H1 (cell line): ENCODE measurements around the gene MYBPC3. TPM values are rescaled to one million over a fixed set of nuclear protein-coding genes. Genes with fewer than 3 reads are reported as not detected.

Experiments
- CTCF ChIA-PET: fragments of 300-600 bp; sonication (Branson Sonifier 250); formaldehyde crosslinking; loops from one replicate; lab custom pipeline; 2021; ENCODE audit not compliant: partially characterized antibody; lab: Charles Lee
- POLR2A ChIA-PET: fragments of 300-600 bp; sonication (Branson Sonifier 250); formaldehyde crosslinking; loops from one replicate; lab custom pipeline; 2021; ENCODE audit warnings: inconsistent platforms; ENCODE audit not compliant: partially characterized antibody; lab: Charles Lee
- DNase-seq, 2 experiments: peaks; one replicate each; pipeline versions ENCODE4 v3.0.0 to v3.0.0-alpha.2; 2010 to 2022; ENCODE audit warnings: low spot score in 2 of 2, low read depth in 1 of 2, mixed read lengths in 1 of 2
- FAIRE-seq: peaks from 2 replicates; lab custom pipeline; 2011; peaks lifted over from hg19 to GRCh38; lab: Jason Lieb, UNC
- H2AFZ ChIP-seq: 2 replicates; pipeline ENCODE4 v1.8.1; 2012; ENCODE audit warnings: low read length, inconsistent platforms
- H2AK5ac ChIP-seq: 2 replicates; pipeline ENCODE4 v1.6.1; 2013; ENCODE audit warnings: low read depth, low read length
- H2BK120ac ChIP-seq: replicated peaks from 2 replicates; pipeline ENCODE3; 2013; ENCODE audit warnings: low read depth, low read length, inconsistent platforms
- H2BK12ac ChIP-seq: 2 replicates; pipeline ENCODE4 v1.6.1; 2013; ENCODE audit warnings: low read depth, low read length
- H2BK15ac ChIP-seq: 2 replicates; pipeline ENCODE4 v1.6.1; 2013; ENCODE audit warnings: low read length
- H2BK20ac ChIP-seq: 2 replicates; pipeline ENCODE4 v1.6.1; 2013; ENCODE audit warnings: low read length
- H2BK5ac ChIP-seq: 2 replicates; pipeline ENCODE4 v1.6.1; 2013; ENCODE audit warnings: low read depth, low read length
- H3K14ac ChIP-seq: 2 replicates; pipeline ENCODE4 v1.6.1; 2013; ENCODE audit warnings: inconsistent platforms; ENCODE audit not compliant: insufficient read length
- H3K18ac ChIP-seq: 2 replicates; pipeline ENCODE4 v1.6.1; 2013; ENCODE audit warnings: low read length; ENCODE audit errors: extremely low read depth
- H3K23ac ChIP-seq: 2 replicates; pipeline ENCODE4 v1.6.1; 2013; ENCODE audit warnings: inconsistent platforms; ENCODE audit not compliant: insufficient read length
- H3K23me2 ChIP-seq: 2 replicates; pipeline ENCODE4 v1.6.1; 2013; ENCODE audit warnings: low read depth, low read length
- H3K27ac ChIP-seq: 2 replicates; pipeline ENCODE4 v1.6.1; 2011; ENCODE audit warnings: low read depth, low read length, inconsistent platforms
- H3K27me3 ChIP-seq, 4 experiments: replicated peaks in 1 of 4; 1 replicate in 1 of 4; 2 replicates in 3 of 4; pipeline versions ENCODE4 v1.6.1 to v1.8.1; 2011 to 2013; ENCODE audit warnings: low read length in 3 of 4, mild to moderate bottlenecking in 3 of 4, inconsistent platforms in 2 of 4, mixed read lengths in 2 of 4, moderate library complexity in 1 of 4; ENCODE audit not compliant: control insufficient read depth in 3 of 4, insufficient read depth in 3 of 4; ENCODE audit errors: extremely low read depth in 1 of 4
- H3K36me3 ChIP-seq, 4 experiments: 2 replicates each; pipeline versions ENCODE4 v1.6.1 to v1.8.1; 2011 to 2013; ENCODE audit warnings: mild to moderate bottlenecking in 4 of 4, low read length in 3 of 4, moderate library complexity in 2 of 4, control low read depth in 1 of 4, inconsistent platforms in 1 of 4; ENCODE audit not compliant: insufficient read depth in 4 of 4, control insufficient read depth in 2 of 4
- H3K4ac ChIP-seq: replicated peaks from 2 replicates; pipeline ENCODE3; 2013; ENCODE audit warnings: low read length, low read depth, mixed read lengths, inconsistent platforms; ENCODE audit not compliant: insufficient read length
- H3K4me1 ChIP-seq, 4 experiments: replicated peaks in 1 of 4; 1 replicate in 1 of 4; 2 replicates in 3 of 4; pipeline versions ENCODE4 v1.6.1 to v1.8.1; 2011 to 2013; ENCODE audit warnings: low read length in 3 of 4, inconsistent platforms in 2 of 4, mixed read lengths in 1 of 4; ENCODE audit not compliant: insufficient read depth in 4 of 4, control insufficient read depth in 3 of 4
- H3K4me2 ChIP-seq, 2 experiments: 2 replicates each; pipeline versions ENCODE4 v1.6.1 to v1.8.1; 2011 to 2013; ENCODE audit warnings: low read depth in 2 of 2, low read length in 2 of 2, control low read depth in 1 of 2, inconsistent platforms in 1 of 2, mild to moderate bottlenecking in 1 of 2; ENCODE audit not compliant: insufficient read depth in 1 of 2
- H3K4me3 ChIP-seq, 4 experiments: fragments of 200-600, 300-600 bp in 1 of 4; sonication (generic), shearing (Covaris generic), sonication (Bioruptor Twin) in 1 of 4; 2 replicates each; pipeline versions ENCODE4 v1.5.1 to v1.8.1; 2011 to 2016; ENCODE audit warnings: low read length in 4 of 4, low read depth in 3 of 4, control low read depth in 2 of 4, inconsistent platforms in 2 of 4, mild to moderate bottlenecking in 2 of 4, mixed read lengths in 1 of 4, moderate library complexity in 1 of 4; ENCODE audit not compliant: insufficient read depth in 2 of 4; ENCODE audit errors: extremely low read depth in 1 of 4
- H3K56ac ChIP-seq: replicated peaks from 2 replicates; pipeline ENCODE3; 2013; ENCODE audit warnings: low read depth, mild to moderate bottlenecking, mixed read lengths, low read length, inconsistent platforms; ENCODE audit not compliant: insufficient read length
- H3K79me1 ChIP-seq: 2 replicates; pipeline ENCODE4 v1.6.1; 2013; ENCODE audit warnings: low read depth, low read length, control low read depth
- H3K79me2 ChIP-seq, 2 experiments: 2 replicates each; pipeline versions ENCODE4 v1.6.1 to v1.8.1; 2012 to 2013; ENCODE audit warnings: low read length in 2 of 2, mild to moderate bottlenecking in 2 of 2, inconsistent platforms in 1 of 2; ENCODE audit not compliant: insufficient read depth in 2 of 2, control insufficient read depth in 1 of 2
- H3K9ac ChIP-seq, 4 experiments: replicated peaks in 1 of 4; 1 replicate in 1 of 4; 2 replicates in 3 of 4; pipeline versions ENCODE4 v1.6.1 to v1.8.1; 2011 to 2013; ENCODE audit warnings: low read depth in 3 of 4, low read length in 3 of 4, control low read depth in 2 of 4, mild to moderate bottlenecking in 2 of 4, moderate library complexity in 2 of 4, inconsistent platforms in 1 of 4; ENCODE audit errors: extremely low read depth in 1 of 4
- H3K9me3 ChIP-seq, 2 experiments: 2 replicates each; pipeline versions ENCODE4 v1.6.1 to v1.8.1; 2012 to 2013; ENCODE audit warnings: mild to moderate bottlenecking in 2 of 2, moderate library complexity in 2 of 2, control low read depth in 1 of 2, inconsistent platforms in 1 of 2, low read depth in 1 of 2, low read length in 1 of 2, mixed read lengths in 1 of 2; ENCODE audit not compliant: insufficient read depth in 2 of 2
- H4K20me1 ChIP-seq, 2 experiments: replicated peaks in 1 of 2; 2 replicates each; pipeline versions ENCODE3 to v1.8.1; 2011 to 2013; ENCODE audit warnings: inconsistent platforms in 2 of 2, low read length in 2 of 2, mild to moderate bottlenecking in 1 of 2; ENCODE audit not compliant: insufficient read depth in 2 of 2, control insufficient read depth in 1 of 2
- H4K5ac ChIP-seq: 2 replicates; pipeline ENCODE4 v1.6.1; 2013; ENCODE audit warnings: low read length, low read depth, mixed read lengths, inconsistent platforms; ENCODE audit not compliant: insufficient read length
- H4K8ac ChIP-seq: 2 replicates; pipeline ENCODE4 v1.8.0; 2013; ENCODE audit warnings: mild to moderate bottlenecking, moderate library complexity, low read length, inconsistent platforms; ENCODE audit not compliant: insufficient read depth; ENCODE audit errors: extremely low read depth
- H4K91ac ChIP-seq: replicated peaks from 2 replicates; pipeline ENCODE3; 2013; ENCODE audit warnings: low read length, mixed read lengths, inconsistent platforms; ENCODE audit not compliant: insufficient read length
- BRCA1 ChIP-seq: IDR thresholded peaks from 2 replicates; pipeline ENCODE4 v1.6.1; 2012; ENCODE audit warnings: low read depth, low read length, improper control_type of control experiment
- CBX5 ChIP-seq: fragments of 300-800, 300-1000 bp; sonication (generic); IDR thresholded peaks from 2 replicates; pipeline ENCODE4 v1.7.1; 2016; ENCODE audit warnings: antibody characterized with exemption, low read length, low read depth
- SIRT6 ChIP-seq: IDR thresholded peaks from one replicate; pipeline ENCODE4 v1.7.1; 2012; ENCODE audit warnings: low read length, inconsistent platforms
- whole genome bisulfite sequencing, 2 experiments: shearing (Covaris generic) in 1 of 2; methylation state at CpG; one replicate each; pipeline versions ENCODE4 v1.1.6 to v1.1.7; 2013 to 2015; ENCODE audit warnings: low lambda C conversion rate in 2 of 2, mixed read lengths in 2 of 2, inconsistent platforms in 1 of 2, low coverage in 1 of 2, missing lambda C conversion rate in 1 of 2; ENCODE audit not compliant: insufficient replicate concordance in 2 of 2, insufficient coverage in 1 of 2, insufficient read length in 1 of 2; ENCODE audit errors: extremely low coverage in 1 of 2, missing lambda C conversion rate in 1 of 2; 5-methylcytosine and 5-hydroxymethylcytosine counted together
- polyA plus RNA-seq, 7 experiments: library from polyadenylated mRNA; depleted of rRNA in 3 of 7; stranded (reverse) in 5 of 7; unstranded in 2 of 7; fragments of >200 nt in 5 of 7; fragments of 200-250 nt in 2 of 7; gene quantifications; 1 replicate in 5 of 7; 2 replicates in 1 of 7; 4 replicates in 1 of 7; pipeline versions ENCODE4 v1.2.1 to v1.2.3, GENCODE V29; 2011 to 2013; ENCODE audit warnings: missing spikeins in 2 of 7, mixed read lengths in 2 of 7
- total RNA-seq: library from RNA; stranded (reverse); fragmentation: NEBNext Ultra II Directional; extraction: Animal tissue kit (Norgen Biotek cat#: 25700); gene quantifications from 2 replicates; pipeline ENCODE4 v1.2.1, GENCODE V29; 2021

MYBPC3 gene
- total and polyA plus RNA-seq, 2 of the 8 experiments (the other 6 are each of a cell fraction or from before 2014, with no cell fraction given) = 0.05 TPM; not detected in 1

GRCh38 chr11:47305734-47306483 is 46.6 kb downstream of the MYBPC3 start:
- WGBS, 2 experiments = 98% methylated on average over 3 of the region's 3 CpGs; no CpG with 5 or more reads in 1 of the 2 experiments
- no peak overlapping the region for H3K27ac ChIP-seq
- POLR2A ChIA-PET = interaction anchor here (1.1 to 1.2 kb wide), 2 partner anchors 10 to 78 kb away, joined by 3 to 4 read pairs; no protein-coding TSS in a partner anchor
- TF ChIP-seq CBX5 = no peak
- no peak for TF ChIP-seq SIRT6
- no peak for TF ChIP-seq BRCA1

More at GRCh38 chr11:47305734-47306483, 46.6 kb downstream of the MYBPC3 start:
- FAIRE-seq (no peak), DNase-seq (no peak)
- H3K18ac ChIP-seq = no peak overlapping the region
- no peak overlapping the region for H3K14ac ChIP-seq
- H3K23ac ChIP-seq = no peak overlapping the region
- peaks cover 2 to 26% (median 9%) of the 10 kb centered on the region in 4 experiments for H3K36me3 ChIP-seq
- H3K27me3 ChIP-seq = no peaks in the 10 kb centered on the region
- no peak overlapping the region for H3K4me3 ChIP-seq
- H4K91ac ChIP-seq = no peak overlapping the region
- H3K9me3 ChIP-seq = no peaks in the 10 kb centered on the region
- H3K9ac ChIP-seq = no peak overlapping the region
- no peak overlapping the region for H2BK20ac ChIP-seq
- H3K23me2 ChIP-seq = no peaks in the 10 kb centered on the region
- peaks cover 0 to 4% of the 10 kb centered on the region in 2 experiments for H4K20me1 ChIP-seq
- H4K8ac ChIP-seq = no peak overlapping the region
- H3K79me1 ChIP-seq = no peaks in the 10 kb centered on the region; the same call in 1 of the 2 replicates
- no peak overlapping the region for H3K4me2 ChIP-seq
- no peak overlapping the region; the same call in 1 of the 2 replicates for H2BK5ac ChIP-seq
- CTCF ChIA-PET = interaction anchor here (0.7 to 1.6 kb wide), 7 partner anchors 23 to 145 kb away, joined by 3 to 5 read pairs (median 3); no protein-coding TSS in a partner anchor
- H3K4me1 ChIP-seq = no peaks in the 10 kb centered on the region
- H2AFZ ChIP-seq = no peak overlapping the region
- no peak overlapping the region for H2AK5ac ChIP-seq
- no peak overlapping the region for H3K56ac ChIP-seq
- no peak overlapping the region for H3K4ac ChIP-seq
- no peaks in the 10 kb centered on the region for H3K79me2 ChIP-seq
- no peak overlapping the region for H2BK120ac ChIP-seq
- no peak overlapping the region for H2BK12ac ChIP-seq
- H2BK15ac ChIP-seq = no peak overlapping the region
- H4K5ac ChIP-seq = no peak overlapping the region
